ENCODE data around the gene MYO5B.
"Not testable (repeated sequence)": the region's sequence is repeated elsewhere in the genome, so short reads cannot be mapped to it uniquely, and the experiment has no call there.

MYO5B gene

DNA sequence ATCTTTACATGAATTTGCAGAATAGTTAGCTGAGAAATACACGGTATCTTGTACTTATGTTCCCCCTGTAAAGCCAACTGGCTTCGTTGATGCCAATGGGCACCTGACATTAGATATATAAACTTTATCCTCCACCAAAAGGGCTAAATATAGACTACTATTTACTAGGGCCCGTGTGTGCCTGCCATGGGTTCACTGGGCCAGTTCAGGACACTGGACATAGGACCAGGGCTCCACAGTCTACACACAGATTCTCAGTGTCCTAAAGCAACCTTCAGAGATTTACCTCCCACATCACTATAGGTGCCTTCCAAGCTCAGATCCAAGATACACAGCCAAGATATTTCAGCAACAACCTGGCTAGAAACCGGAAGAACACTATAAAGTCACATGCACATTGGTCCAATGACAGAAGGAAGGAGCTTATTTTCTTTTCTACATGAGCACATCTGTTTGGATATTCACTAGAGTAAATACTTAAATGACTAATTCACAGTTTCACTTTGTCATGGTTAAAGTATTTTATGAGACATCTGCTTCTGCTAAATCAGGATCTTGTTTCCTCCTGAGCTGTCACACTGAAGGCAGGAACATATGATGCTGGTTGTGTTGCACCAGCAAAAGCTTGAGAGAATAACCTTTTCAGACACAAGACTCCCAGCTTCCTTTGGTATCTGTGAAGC, 95.1 kb downstream of the MYO5B start:
- DNase-seq (ENCODE audit: low read depth) = no peak

DNA sequence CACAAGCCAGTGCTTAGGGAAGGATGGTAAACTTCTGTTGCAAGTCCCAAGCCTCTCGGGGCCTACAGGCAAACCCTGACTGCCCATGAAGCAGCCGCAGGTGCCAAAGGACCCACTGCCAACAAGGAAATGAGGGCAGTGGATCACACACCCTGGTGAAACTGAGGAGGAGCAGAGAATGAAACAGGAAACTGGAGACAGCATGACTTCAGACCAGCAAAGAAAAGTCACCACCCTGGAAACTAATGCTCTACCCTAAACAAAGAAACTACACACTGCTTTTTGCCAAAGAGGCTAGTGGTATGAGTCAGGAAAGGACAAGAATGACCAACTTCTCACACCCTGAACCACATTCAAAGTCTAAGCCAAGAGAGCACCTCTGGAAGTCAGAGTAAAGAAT, 97.2 kb downstream of the MYO5B start:
- DNase-seq (ENCODE audit: low read depth) = no peak

DNA sequence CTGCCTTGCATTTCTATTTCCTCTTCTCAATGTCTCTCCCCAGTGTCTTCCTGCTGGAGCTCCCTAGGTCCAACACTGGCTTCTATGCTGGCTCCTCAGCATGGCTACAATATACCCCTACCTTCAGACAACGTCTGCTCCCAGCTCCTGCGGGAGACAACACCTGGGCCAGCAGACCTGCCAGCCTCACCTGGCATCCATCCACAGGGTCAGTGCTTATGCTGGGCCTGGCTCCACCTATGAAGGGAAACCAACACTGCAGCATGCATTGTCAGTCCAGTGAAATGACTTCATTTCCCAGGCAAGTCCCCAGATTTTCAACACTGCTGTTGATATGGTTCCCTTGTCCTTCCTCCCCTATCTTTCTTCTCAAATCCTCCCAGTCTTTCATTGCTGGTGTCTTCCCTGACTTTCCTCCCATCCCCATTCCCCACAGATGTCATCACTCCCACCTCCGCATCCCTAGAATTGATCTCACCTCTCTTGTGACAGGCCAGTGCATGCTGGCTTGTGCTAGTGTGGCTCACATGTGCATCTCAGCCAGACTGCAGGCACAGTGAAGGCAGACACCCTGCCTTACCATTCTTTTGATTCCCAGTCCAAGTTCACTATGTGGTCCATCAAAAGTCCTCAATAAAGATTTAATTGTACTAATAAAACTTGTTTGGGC, 98.0 kb downstream of the MYO5B start:
- DNase-seq (ENCODE audit: low read depth) = no peak

DNA sequence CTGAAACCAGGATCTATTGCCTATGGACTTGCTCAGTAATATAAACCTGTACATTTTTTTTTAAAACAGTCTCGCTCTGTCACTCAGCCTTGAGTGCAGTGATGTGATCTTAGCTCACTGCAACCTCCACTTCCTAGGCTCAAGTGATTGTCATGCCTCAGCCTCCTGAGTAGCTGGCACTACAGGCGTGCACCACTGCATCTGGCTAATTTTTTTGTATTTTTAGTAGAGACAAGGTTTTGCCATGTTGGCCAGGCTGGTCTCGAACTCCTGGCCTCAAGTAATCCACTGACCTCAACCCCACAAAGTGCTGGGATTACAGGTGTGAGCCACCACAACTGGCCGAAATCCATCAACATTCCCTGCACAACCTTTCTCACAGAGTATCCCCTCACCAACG, 100.2 kb downstream of the MYO5B start:
- DNase-seq (ENCODE audit: low read depth) = not testable (repeated sequence)

DNA sequence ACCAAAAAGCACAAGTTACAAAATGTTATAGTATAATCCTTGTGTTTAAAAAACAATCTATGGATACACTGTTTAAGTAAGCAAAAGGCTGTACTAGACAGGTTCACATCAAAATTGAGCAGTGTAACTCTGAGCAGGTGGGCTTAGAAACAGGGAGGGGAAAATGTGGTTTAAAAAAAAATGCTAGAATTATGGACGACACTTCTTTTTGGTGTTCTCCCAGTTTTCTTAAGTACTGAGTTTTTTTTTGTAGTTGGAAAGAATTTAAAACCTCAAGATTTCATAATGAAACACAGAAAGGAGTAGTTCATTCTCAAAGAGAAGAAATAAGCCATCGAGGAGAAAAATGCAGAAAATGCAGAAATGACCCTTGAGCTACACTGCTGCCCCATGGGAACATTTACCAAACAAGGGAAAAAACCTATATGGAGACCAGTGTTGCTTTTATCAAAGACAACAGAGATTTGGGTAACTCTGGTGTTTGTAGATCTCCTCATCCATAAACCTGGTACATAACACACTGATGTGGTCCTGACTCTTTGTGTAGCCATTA, 100.7 kb downstream of the MYO5B start:
- no peak for DNase-seq (ENCODE audit: low read depth)

DNA sequence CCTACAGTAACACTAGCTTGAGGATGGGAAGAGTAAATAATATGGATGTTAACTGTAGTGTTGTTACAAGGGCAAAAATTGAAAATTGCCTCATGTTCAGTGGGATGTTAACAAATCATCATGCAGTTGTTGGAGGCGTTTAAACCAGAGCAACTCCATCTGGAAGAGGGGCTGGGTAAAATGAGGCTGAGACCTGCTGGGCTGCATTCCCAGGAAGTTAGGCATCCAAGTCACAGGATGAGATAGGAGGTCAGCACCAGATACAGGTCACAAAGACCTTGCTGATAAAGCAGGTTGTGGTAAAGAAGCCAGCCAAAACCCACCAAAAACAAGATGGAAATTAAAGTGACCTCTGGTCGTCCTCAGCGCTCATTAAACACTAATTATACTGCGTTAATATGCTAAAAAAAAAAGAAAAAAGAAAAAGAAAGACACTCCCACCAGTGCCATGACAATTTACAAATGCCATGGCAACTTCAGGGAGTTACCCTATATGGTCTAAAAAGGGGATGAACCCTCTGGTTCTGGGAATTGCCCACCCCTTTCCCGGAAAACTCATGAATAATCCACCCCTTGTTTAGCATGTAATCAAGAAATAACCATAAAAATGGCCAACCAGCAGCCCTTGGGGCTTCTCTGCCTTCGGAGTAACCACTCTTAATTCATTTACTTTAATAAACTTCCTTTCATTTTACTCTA, 101.4 kb downstream of the MYO5B start:
- DNase-seq (ENCODE audit: low read depth) = no peak

DNA sequence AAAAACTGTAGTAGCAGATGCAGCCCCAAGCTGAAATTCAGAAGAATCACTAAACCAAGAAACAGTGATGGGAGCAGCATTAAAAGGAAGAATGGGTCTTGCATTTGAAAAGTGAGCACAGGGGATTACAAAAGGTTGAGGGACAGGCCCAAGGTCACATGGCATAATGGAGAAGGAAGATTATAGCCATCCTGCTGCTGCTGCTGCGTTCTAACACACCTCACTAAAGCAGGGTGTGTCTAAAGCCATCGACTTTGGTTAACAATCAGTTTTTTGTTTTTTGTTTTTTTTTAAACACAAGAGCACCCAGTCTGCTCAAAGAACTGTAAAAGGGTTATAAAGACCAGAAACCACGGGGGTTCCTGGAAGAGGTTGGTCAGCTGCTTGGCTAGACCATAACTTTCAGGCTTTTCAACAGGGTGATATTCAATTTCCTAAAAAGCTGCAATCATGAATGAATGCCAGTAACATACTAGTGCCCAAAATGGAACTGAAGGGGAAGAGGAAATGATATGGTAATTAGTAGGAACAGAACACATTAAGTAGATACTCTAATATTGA, 102.6 kb downstream of the MYO5B start:
- no peak for DNase-seq (ENCODE audit: low read depth)

DNA sequence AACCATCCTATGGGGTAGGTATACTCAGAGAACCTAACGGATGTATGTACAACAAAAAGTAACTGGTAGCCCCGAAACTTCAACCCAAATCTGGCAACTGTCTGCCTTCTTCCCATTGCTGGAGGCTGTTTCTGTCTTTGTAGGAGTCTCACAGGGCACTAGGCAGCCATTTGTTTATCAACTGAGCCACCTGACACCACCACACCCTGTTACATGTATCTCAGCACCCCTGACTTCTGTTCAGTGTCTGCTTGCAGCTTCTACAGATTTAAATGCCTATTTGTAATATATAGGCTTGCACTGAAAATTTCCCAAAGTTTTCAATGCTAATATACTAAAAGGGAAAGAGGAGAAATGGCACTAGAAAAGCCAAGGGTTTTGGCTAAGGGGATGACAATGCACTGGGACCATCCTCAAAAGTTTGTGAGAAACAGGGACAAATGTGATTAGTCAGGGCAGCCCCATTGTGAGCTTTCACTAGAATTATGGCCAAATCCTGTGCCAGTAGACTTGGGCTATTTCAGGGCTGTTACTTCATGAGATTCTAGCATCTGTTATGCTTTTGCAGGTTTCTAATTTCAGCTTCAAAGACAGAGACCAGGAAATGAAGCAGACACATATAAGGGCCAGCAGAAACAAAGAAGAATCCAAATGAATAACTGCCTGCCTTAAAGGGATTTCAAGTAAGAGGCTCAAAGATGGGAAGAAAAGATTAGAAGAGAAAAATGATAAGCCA, 103.3 kb downstream of the MYO5B start:
- DNase-seq (ENCODE audit: low read depth) = no peak

DNA sequence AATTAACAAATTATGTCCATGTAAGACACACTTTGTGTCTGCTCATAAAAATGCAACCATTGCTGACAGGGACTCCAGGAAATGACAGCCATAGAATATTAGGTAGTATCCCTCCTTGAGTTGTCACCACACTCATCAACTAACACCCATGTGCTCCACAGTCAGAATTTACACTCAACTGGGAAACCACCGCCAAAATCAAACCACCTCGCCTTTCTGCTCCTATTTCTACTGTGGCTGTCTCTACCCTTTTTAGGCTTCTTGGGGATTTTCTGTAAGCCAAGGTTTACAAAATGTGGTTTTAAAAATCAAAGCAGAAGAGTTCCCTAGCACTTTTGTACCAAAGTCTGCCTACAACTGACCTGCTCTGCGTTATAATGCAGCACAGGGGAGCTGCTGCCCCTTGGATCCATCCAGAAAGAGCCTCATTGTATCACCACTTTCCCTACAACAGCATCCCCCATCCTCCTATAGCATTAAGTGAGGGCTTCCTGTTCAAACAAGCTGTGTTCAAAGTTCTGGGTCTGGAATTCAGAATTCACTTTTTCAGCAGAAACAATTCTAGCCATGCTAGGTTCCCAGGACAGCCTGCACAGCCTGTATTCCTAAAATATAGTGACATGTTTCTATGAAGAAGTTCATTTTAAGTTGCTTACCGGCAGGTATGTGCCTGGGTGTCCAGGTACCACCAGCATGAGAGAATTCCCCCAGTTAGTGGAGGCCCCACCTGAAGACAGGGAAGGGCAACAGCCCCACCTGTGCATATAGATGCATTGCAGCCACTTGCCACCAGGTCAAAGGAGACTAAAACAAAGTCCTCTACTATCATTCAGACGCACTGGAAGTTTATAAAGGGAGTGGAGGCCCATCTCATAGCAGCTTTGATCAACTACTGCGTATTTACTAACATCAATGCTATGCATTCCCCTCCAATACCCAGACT, 104.3 kb downstream of the MYO5B start:
- no peak for DNase-seq (ENCODE audit: low read depth)

DNA sequence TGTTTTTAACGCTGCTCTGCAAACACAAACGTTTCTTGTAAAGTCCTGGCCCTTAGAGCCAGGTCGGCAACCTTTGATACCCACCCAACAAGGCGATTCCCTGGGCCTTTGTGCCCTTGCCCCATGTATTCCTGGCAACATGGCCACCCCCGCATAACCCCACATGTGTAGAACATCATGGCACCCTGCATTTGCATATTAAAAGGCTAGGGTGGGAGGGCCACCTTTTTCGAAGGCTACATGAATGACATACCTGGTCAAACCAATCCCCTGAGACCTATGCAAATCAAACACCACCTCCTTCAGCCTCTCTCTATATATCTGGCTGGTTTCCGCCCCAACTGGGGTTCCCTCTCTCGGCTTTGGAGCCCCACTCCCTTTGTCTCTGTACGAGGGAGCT, 105.2 kb downstream of the MYO5B start:
- no peak for DNase-seq (ENCODE audit: low read depth)

DNA sequence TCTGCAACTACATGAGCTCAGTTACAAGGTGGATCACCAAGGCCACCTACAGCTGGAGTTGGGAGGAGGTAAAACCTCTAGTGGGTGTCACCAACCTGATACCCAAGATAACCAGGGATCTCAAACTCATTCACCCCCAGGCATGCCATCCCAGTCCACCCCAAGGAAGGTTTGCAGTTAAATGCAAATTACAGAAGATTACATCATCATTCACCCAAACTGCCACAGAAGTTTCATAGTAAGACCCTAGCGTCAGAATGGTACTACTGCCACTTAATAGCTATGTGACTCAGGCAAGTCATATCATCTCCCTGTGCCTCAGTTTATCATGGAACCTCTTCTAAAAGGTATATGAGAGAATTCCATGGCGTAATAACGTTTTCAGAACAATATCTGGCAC, 111.2 kb downstream of the MYO5B start:
- no peak for DNase-seq (ENCODE audit: low read depth)

DNA sequence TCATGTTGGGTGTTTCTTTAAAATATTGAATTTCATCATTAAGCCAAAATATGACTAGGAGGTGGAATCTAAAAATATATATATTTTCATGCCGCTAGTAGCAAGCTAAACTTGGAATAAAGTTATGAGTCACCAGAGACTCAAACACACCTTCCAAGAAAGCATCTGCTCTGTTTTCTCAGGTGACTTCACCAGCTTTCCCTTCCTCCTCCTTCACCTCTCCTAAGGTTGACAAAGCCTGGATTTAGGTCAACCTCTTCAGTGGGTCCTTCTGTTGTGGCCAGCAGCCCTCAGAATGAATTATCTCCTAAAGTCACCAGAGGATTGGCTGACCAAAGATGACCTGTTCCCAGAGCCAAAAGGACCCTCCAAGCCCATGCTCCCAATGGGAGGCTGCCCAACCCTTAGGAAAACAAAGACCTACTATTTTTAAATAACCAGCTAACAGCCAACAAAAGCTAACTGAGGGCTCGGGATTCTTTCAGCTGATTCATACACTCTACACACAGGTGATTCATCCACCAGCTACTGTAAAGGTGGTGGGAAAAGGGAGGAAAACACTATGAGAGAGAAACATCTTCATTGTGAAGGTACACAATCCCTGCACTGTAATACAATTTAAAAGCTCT, 113.9 kb downstream of the MYO5B start:
- DNase-seq (ENCODE audit: low read depth) = no peak

DNA sequence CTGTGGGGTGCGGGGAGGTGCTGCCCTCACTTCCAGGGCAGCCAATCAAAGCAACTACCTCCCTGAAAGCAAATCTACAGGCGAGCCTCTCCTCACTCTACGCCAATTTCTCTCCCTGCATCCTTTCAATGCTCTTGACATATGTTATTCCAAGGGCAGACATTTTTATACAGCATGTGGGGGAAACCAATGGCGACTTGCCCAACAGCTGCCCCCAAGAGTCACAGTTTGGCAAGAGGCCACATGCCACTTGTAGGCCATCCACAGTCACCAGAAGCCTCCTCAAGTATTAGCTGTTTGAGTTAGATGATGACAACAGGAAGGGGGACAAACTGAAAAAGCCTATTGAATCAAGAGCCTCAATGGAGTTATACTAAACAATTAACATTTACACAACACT, 114.6 kb downstream of the MYO5B start:
- DNase-seq (ENCODE audit: low read depth) = no peak

DNA sequence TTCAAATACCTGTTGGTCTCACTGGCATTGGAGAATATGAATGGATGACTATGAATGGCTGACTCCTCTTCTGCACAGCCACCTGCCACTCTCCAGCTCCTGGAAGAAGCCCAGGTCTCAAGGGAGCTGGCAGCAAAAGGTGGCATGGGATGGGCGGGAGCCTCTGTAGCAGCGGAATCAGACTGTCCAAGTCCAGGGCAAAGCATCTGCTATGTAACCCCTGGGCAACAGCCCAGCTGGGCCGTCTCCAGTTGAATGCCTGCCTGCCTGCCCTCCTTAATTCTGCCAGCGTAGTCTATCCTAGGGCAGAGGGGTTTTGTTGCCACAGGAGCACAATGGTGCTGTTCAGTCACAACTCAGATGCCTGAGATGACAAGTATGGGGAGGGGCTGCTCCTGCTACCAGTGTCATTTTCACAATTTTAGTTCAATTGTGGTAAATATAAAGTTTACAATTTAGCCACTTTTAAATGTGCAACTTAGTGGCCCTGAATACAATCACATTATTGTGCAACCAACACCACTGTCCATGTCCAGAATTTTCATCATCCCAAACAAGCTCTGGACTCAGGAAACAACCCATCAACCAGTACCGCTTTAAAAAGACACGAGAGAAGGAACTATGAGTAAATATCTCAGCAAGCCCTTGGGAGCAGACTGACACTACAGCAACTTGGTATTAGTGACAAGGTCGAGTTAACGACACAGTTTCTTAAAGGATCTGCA, 115.2 kb downstream of the MYO5B start:
- DNase-seq (ENCODE audit: low read depth) = no peak

DNA sequence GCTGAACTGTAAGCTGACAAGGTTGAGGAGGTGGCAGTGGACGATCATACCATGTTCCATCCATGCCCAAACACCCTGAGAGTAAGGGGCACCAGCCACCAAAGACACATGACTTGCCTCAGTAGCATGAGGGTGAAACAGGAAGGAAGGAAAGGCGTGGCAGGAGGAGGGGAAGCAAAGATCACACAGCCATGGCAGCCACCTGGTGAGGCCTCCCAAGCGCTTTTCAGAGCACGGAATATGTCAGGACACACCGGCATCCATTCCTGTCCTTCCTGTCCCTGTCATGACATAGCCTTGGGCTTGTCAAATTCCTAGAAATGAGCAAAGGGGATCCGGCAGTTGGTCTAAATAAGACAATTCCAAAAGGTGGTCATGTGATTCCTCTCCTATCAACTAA, 118.7 kb downstream of the MYO5B start:
- DNase-seq (ENCODE audit: low read depth) = no peak

DNA sequence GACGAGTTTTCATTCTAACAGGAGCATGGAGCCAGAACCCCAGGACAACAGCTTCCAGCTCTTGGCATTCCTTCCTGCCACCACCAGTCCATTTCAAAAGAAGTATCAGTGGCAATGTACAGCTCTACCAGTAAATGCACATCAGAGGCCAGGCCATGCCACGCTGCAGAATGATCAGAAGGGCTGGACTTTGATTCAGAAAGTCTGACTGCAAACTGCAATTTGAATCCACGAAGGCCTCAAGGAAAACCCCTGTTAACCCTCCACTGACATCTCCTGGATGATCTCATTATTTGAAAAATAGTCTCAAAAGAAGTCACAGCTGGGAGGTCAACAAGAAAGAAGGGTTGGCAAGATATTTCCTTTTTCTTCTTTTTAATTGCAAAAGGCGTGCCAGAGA, 119.2 kb downstream of the MYO5B start:
- no peak for DNase-seq (ENCODE audit: low read depth)

DNA sequence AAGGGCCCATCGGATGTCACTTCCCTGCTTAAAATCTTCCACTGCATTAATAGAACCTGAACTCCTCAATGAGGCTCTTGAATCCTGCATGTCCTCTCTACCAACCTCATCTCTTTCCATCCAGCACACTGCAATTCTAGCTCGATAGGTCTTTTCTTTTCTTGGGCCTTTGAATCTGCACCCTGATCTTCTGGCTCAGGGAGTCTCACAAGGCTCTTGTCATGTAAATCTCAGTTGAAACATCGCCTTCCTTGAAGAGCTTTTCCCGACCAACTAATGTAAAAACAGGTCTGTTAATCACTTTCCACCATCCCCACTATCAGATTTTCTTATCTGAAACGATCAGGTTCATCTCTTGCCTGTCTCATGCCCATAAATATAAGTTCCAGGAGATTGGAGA, 120.5 kb downstream of the MYO5B start:
- no peak for DNase-seq (ENCODE audit: low read depth)

DNA sequence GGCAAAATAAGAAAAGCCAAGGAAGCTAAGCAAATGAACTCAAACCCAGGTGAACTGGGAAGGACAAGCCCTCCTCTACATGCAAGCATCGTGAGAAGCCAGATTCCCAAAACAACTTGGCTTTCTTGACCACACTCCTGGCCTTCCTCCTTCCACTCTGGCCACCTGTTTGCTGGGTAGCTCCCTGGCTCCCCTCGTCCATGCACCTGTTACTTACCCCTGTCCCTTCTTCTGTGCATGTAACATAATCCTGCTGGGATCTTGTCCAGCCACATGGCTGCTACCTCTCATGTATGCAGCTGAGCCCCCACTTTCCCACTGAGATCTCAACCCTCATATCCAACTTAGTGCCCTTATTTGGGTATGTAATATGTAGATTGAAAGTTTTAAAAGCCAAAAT, 121.6 kb downstream of the MYO5B start:
- DNase-seq (ENCODE audit: low read depth) = no peak

DNA sequence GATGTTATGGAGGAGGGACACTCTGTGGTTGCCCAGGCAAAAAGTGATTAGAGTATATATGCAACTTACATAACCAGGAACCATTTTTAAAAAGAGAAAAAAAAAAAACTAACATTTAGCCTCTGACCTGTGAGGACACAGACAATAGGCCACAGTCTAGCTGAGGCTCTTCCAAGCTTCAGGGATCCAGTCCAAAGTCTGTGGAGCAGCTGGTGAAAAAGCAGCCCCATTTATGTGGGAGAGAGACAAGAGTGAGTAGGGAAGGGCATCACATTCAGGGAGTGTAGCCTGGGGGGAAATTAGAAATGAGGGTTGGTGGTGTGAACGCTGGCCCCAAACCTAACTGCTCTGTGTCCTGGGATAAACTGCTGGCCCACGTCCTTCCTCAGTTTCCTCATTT, 122.8 kb downstream of the MYO5B start:
- no peak for DNase-seq (ENCODE audit: low read depth)

DNA sequence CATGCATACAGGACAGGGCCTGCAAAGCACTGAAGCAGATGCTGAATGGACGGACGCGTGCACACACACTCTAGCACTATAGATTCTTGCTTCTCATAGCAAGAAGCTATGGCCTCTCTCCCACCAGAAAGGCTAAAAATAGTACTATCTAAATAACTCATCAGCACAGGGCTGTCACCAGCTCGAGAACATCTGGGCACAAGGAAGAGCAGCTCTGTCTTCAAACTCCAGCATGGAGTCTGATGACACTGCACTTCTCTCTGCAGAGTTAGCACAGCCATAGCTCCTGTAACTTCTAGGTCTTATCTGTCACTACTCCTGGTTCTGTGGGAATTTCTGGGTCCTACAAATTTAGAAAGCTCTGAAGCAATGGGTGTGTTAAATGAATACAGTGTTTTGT, 123.5 kb downstream of the MYO5B start:
- no peak for DNase-seq (ENCODE audit: low read depth)

Data from stimulated activated CD4-positive, alpha-beta T cell treated with anti-CD3 and anti-CD28 coated beads, Interleukin-2, amount 100 ng/mL, for 4 hours (primary cell).